Cardiac fibroblast (primary cell): Measurements from ENCODE around the gene THEM5.

Experiments used
- DNase-seq, 2 donors: peaks; one replicate each; pipeline versions ENCODE4 v3.0.0 to v3.0.0-alpha.2; 2010; ENCODE audit warnings: low read depth in 2 of 2
- H3K4me3 ChIP-seq, 2 donors: replicated peaks in 1 of 2; 1 replicate in 1 of 2; 2 replicates in 1 of 2; pipeline ENCODE4 v1.5.1; 2011; ENCODE audit warnings: low read depth in 2 of 2, low read length in 2 of 2, mild to moderate bottlenecking in 2 of 2, moderate library complexity in 1 of 2
- TF ChIP-seq, protein P1 (sequence below): IDR thresholded peaks from one replicate; pipeline ENCODE4 v1.5.1; 2011; ENCODE audit warnings: low read depth, mild to moderate bottlenecking, low read length, inconsistent platforms

The THEM5 gene

DNA sequence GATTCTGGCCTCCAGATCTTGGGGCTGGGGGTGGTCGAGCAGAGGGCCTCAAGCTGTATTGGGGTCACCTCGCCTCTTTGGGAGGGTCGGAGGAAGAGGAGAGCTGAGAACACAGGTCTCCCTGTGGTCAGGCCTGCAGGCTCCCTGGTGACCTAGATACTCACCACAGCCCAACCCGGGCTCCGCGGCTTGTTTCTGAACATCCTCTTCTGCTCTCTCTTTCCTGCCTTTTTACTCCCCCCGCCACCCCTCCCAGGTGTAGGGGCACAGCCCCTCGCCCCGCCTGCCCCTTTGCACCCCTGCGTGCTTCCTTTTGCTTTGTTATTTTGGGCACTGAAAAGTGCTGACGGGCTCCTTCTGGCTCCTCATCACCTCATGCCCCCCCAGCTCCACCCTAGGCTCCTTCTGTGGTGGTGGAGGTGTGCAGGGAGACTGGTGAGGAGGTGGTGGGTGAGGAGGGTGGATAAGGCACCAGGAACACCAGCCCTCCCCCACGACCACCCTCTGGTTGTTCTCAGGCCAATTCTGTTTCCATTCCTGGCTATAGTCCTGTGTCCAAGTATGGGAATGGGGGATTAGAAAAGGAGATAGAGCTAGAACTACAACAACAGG is 37.7 kb downstream of the THEM5 start:
- TF ChIP-seq, protein P1, sequence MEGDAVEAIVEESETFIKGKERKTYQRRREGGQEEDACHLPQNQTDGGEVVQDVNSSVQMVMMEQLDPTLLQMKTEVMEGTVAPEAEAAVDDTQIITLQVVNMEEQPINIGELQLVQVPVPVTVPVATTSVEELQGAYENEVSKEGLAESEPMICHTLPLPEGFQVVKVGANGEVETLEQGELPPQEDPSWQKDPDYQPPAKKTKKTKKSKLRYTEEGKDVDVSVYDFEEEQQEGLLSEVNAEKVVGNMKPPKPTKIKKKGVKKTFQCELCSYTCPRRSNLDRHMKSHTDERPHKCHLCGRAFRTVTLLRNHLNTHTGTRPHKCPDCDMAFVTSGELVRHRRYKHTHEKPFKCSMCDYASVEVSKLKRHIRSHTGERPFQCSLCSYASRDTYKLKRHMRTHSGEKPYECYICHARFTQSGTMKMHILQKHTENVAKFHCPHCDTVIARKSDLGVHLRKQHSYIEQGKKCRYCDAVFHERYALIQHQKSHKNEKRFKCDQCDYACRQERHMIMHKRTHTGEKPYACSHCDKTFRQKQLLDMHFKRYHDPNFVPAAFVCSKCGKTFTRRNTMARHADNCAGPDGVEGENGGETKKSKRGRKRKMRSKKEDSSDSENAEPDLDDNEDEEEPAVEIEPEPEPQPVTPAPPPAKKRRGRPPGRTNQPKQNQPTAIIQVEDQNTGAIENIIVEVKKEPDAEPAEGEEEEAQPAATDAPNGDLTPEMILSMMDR, result no peak
- H3K4me3 ChIP-seq, result no peak overlapping the region
- no peak for DNase-seq

DNA sequence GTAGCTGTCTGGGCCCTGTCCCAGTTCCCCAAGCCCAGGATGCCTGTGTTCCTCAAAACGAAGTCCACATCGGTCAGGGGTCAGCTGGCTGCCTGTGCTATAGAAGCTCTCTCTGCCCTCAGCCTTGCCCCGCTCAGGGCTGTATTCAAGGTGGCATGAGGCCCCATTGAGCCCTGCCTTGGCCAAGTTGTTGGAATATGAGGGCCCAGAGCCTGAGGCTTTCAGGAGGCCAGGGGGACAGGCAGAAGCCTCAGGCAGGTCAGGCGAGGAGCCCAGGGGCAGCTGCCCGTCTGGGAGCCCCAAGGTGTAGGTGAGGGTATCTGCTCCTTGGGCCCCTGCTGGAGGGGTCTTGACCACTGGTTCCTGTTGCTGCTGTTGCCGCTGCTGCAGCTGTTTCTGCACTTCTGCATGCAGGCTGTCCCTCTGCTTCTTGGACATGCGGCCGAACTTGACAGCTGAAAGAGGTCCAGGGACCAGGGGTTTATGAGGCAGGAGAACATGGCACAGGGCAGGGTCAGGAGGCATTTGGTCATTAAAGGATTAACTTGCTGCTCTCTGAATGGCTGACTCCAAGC is 38.5 kb downstream of the THEM5 start:
- no peak overlapping the region for H3K4me3 ChIP-seq

DNA sequence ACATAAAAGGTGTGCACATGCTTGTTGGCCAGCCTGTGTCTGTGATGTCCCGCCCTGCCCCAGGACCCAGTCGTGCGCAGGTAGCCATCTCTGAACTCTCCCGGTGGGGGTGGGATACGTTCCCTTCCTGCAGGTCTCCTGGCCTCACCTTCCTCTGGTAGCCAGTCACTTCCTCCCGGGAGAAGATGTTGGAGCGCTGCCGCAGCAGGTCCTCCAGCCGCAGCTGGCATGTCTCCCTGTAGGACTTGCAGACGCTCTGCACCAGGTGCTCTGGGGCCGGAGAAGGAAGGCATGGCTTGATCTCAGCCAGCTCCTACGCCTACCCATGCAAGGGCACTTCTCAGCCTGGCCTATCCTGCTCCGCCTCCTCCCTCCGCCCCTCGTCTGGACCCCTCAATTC is 39.1 kb downstream of the THEM5 start:
- no peak overlapping the region for H3K4me3 ChIP-seq
- TF ChIP-seq, protein P1, result no peak
- DNase-seq, result no peak

More for the DNA sequence above, 38.5 kb downstream of the THEM5 start:
- DNase-seq, result no peak
- TF ChIP-seq, protein P1, result no peak

DNA sequence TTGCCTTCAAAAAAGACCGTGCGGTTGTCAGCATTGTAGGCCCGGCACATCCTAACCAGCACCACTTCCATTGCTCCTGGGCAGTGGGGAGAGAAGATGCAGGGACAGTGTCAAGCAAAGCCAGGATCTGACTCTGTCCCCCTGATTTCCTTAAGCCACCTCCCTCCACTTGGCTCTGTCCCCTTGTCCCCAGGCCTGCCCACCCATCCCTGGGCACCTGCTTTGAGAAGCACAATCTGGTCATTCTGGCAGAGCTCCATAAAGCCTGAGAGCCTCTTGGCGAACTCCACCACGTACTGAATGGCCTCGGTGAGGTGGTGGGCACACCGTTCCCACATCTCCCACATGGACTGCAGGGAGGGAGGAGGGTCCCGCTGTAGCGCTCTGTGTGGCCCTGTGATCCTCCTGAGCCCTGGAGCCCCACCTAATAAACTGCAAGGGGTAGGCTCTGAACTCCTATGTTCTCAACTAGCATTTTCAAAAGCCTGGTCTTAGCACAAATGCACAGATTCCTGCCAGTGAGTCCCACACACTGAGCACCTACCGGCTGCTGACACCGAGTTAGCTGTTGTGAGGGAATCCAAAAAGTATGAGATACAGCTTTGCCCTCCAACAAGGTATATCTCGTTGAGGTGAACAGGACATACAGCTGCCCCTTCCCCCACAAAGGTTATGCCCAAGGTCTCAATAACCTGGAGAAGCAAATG is 40.1 kb downstream of the THEM5 start:
- DNase-seq, result no peak
- TF ChIP-seq, protein P1, result no peak
- H3K4me3 ChIP-seq, result no peak overlapping the region

DNA sequence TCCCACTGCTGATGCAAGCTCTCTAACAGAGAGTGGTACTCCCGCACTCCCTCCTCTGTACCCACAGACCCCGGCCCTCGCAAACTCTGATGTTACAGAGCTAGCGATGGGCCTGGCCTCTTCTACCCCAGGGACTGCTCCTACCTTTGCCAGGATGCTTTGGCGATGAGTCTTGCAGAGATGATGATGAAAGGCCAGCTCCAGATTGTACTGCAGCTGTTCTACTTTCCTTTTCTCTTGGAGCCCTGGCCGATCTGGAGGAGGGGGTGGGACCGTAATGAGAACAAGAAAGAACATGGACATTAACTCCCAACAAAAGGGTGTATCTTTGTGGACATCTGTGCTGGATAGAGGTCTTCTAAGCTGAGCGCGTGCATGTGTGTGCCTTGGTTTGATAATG is 42.3 kb downstream of the THEM5 start:
- DNase-seq, result peak; percentile 19 to 70
- TF ChIP-seq, protein P1, result no peak

DNA sequence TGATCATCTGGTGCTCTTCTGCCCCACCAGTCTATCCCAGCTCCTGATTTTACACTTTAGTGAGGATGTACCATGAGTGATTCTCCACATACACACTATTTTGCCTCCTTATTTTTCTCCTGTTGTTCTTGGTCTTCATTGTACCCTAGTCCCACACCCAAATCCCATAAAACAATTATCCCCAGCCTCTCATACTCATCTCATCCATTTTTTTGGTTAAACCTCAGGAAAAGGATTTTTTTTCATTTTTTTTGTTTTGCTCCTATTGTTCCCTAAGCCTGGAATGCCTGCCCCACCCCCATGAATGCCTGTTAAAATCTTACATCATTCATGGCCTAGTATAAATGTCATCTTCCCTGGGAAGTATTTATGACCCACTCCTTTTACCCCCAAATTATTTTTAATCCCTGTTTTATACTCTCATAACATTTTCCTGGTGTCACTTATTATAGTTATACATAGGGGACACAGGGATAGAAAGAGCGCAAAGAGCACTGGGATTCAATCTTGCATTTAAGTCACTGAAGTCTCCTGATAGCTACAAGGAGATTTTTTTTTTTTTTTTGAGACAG is 43.4 kb downstream of the THEM5 start:
- DNase-seq, result no peak
- TF ChIP-seq, protein P1, result no peak
- H3K4me3 ChIP-seq, result no peak overlapping the region

More for the DNA sequence above, 42.3 kb downstream of the THEM5 start:
- no peak overlapping the region for H3K4me3 ChIP-seq
